Stimulated activated CD8-positive, alpha-beta memory T cell treated with anti-CD3 and anti-CD28 coated beads, Interleukin-15, amount 100 ng/mL, for 24 hours (primary cell): ENCODE measurements around the gene MROH8.

Experiments
- DNase-seq: peaks from one replicate; pipeline ENCODE4 v3.0.0-alpha.2; 2020; ENCODE audit warnings: low read depth

Gene MROH8

GRCh38 chr20:37198932-37199660 lies 19.7 kb upstream of the MROH8 start:
- no peak for DNase-seq

- DNase-seq = no peak
Observed at GRCh38 chr20:37194621-37195417, 15.5 kb upstream of the MROH8 start.

GRCh38 chr20:37193821-37194220 lies 14.5 kb upstream of the MROH8 start:
- DNase-seq = no peak

- DNase-seq = no peak
Observed at GRCh38 chr20:37193226-37193625, 13.9 kb upstream of the MROH8 start.

DNA sequence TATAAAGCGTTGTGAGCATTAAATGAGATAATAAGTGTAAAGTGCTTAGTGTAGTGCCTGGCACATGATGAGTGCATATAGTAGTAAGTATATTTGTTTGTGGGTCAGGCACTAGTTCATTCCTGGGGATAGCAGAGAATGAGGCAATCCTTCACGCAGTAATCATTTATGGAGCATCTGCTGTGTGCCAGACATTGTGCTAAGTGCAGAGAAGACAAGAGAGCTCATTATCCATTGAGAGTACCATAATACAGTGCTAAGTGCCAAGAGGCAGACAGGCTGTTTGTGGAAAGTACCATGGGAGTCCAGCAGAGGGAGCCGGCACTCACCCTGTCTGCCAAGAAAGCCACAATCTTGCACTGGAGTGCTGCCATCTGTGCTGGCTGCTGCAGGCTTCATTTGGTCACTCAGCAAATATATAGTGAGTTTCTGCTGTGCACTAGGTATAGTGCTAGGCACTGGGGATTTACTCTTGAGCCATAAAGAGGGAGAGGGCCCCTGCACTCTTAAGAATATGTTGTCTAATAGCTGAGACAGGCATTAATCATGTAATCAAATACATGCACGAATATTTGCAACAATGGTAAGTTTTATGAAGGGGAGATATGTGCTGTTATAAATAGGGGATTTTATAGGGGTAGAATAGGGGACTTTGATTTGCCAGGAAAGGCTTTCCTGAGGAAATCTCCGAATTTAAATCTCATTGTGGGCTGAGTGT lies 12.9 kb upstream of the MROH8 start:
- DNase-seq = peak; percentile 28

DNA sequence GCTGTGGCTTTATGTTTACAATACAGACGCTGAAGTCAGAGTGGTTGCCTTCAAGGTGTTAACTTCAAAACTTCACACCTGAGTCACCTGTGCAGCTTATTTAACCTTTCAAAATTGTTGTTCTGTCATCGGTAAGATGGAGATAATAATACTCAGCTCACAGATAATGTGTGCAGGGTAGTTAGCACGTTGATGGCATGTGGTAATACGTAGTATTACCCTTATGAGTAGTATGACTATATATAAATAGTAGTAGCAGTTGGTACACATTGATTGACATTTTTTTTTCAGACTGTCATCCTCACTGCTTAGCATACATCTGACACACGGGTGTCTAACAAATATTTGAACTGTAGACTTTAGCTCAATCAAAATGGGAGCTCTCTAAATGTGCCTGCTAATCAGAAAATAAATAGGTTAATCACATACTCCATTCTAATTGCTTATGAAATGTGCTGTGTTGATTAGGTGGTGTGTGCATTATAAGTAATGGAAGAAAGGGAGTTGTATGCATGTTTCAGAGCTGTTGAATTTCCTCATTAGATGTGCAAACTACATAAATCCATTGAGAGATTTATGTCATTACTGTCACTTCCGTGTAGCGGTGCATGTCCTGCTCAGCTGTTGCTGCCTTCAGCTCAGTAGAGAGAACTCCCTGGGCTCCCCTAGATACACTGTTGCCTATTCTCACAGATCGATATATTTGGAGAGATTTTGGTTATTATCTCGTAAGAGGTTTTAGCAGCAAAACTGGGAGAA lies 11.2 kb upstream of the MROH8 start:
- no peak for DNase-seq

DNA sequence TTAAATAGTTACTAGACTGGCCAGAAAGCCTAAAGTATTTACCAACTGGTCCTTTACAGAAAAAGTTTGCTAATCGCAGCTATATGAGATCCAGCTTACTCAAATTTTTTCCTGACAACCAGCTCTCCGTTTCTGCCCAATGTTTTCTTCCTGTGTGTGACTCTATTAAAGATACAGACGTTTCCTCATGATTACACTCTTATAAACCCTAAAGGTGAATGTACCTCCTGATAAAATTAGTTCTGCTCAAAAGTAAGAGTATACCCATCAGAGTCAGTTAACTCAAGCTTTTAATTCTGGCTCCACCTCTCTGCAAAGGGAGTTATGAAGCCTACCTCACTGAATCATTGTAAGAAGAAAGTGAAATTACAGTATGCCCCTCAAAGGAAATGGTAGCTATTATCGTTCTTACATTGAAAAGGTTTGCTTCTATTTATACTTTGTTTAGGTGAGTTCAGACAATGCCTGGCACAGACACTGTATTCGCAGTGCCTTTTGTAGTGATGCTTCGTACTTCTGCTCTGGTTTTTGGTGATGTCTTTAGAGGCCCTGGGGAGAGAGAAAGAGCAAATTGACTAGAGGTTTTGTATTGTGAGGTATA lies 10.2 kb upstream of the MROH8 start:
- no peak for DNase-seq

- DNase-seq = no peak
Observed at GRCh38 chr20:37188787-37189186, 9.4 kb upstream of the MROH8 start.

- DNase-seq = no peak
Observed at GRCh38 chr20:37185686-37186085, 6.3 kb upstream of the MROH8 start.

- DNase-seq = no peak
Observed at GRCh38 chr20:37179683-37180524, 556 bp upstream of the MROH8 start.

DNA sequence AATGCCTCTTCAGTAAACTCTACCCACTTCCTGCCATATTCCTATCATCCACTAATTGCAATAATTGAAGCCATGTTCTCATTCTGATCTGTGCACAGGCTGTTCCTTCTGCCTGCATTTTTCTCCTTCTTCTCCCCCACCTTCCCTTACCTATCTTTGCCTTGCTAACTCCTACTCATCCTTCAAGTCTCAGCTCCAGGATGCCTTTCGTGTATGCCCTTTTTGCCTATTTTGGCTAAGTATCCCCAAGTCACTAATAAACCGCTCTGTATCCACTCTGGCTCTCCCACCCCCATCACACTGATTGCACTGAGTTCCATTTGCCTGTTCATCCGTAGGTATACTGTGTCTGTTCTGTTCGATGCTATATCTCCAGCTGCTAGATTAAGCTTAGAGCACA lies 6.5 kb downstream of the MROH8 start:
- no peak for DNase-seq

- DNase-seq = no peak
Observed at GRCh38 chr20:37166867-37167266, 12.5 kb downstream of the MROH8 start.

DNA sequence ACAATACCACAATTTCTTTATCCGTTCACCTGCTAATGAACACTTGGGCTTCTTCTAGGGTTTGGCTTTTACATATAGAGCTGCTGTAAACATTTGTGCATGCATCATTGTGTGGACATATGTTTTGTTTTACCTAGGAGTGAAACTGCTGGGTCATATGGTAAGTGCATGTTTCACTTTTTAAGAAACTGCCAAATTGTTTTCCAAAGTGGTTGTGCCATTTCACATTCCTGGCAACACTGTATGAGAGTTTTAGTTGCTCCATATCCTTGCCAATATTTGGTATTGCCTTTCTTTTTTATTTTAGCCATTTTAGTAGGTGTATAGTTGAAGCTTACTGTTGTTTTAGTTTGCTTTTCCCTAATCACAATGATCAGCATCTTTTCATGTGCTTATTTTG lies 14.3 kb downstream of the MROH8 start:
- no peak for DNase-seq

DNA sequence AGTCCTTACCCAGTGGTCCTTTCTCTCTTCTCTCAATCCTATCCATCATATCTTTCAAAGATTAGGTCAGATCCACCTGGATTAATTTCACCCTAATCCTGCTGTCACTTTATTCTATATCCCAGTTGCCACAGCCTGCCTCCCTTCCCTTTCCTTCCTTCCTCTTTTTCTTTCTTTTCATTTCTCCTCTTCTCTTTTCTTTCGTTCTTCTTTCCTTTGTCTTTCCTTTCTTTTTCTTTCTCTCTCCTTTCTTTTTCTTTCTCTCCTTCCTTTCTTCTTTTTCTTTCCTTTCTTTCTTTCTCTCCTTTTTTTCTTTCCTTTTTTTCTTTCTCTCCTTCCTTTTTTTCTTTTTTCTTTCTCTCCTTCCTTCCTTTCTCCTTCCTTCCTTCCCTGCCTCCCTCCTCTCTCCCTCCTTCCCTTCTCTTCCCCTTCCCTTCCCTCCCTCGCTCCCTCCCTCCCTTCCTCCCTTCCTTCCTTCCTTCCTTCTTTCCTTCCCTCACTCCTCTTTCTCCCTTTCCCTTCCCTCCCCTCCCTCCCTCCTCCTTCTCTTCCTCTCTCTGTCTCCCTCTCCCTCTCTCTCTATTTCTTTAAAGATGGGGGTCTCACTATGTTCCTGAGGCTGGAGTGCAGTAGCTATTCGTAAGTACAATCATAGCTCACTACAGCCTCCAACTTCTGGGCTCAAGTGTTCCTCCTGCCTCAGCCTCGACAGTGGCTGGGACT lies 15.4 kb downstream of the MROH8 start:
- DNase-seq = no peak

DNA sequence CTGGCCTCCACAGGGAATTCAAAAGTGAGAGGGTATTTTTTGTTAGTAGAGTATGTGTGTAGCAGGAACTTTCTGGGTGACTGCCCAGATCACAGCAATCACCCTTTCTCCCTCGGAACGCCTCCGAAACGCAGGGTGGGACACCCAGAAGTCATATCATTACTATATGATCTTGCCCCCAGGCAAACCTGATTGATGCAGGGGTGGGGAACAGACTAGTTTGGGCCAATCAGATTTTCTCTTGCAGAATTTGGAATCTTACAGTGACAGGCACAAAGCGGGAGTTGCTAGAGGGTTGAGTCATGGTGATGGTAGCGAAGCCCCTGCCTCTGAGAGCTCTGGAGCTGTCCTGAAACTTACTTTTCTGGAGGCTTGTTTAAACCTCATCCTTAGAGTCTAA lies 16.7 kb downstream of the MROH8 start:
- no peak for DNase-seq

- no peak for DNase-seq
Observed at GRCh38 chr20:37161830-37162549, 17.4 kb downstream of the MROH8 start.

DNA sequence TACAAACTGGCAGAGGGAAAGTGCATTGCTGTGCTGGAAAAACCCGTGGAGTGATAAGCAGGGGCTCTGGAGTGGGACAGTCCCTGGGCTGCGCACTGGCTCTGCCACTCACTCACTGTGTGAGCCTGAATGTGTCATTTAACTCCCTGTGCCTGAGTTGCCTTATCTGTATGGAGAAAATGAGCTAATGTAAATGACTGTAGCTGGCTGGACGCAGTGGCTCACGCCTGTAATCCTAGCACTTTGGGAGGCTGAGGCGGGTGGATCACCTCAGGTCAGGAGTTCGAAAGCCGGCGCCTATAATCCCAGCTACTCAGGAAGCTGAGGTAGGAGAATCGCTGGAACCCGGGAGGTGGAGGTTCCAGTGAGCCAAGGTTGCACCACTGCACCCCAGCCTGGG lies 18.7 kb downstream of the MROH8 start:
- DNase-seq = no peak

GRCh38 chr20:37158248-37158647 lies 21.1 kb downstream of the MROH8 start:
- no peak for DNase-seq

DNA sequence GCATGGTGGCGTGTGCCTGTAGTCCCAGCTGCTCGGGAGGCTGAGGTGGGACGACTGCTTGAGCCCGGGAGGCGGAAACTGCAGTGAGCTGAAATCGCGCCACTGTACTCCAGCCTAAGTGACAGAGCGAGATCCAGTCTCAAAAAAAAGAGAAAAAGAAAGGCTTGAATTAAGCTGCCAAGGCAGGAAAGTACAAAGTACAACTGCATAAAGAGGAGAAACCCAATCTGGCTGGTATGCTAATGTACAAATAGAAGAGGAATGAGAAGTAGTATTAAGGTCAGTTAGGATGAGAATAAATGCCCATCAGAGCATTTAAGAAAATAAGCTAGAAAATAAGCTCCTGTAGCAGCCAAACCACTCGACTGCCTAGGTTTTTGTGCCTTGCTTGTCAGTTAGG lies 23.4 kb downstream of the MROH8 start:
- no peak for DNase-seq
